ENCODE data around the gene COX15. TPM values are rescaled to one million over a fixed set of nuclear protein-coding genes. Genes with fewer than 3 reads are reported as not detected.

Gene COX15
- total RNA-seq = 10 to 100 TPM; 39.2 to 42.0 TPM

- Mint-ChIP-seq H3K4me3 (peak within 1 kb of the TSS; percentile 99), H3K27me3 (no peaks in the 10 kb centered on the region), H3K4me1 (peaks cover 28% of the 10 kb centered on the region), H3K36me3 (peaks cover 35% of the 10 kb centered on the region), H3K27ac (peak within 1 kb of the TSS; percentile 100), H3K9me3 (no peaks in the 10 kb centered on the region)
- peak; percentile 95 for DNase-seq
Observed at GRCh38 chr10:99732033-99732842, at the start of gene COX15, which contains the start of gene CUTC. COX15 (minus strand) TSS chr10:99732127; CDS start chr10:99732049, 78 bp downstream. CUTC (plus strand) TSS chr10:99732234; CDS start chr10:99732349, 115 bp downstream.

GRCh38 chr10:99779335-99779734, 47.4 kb upstream of the COX15 start:
- DNase-seq = no peak
- H3K27ac Mint-ChIP-seq = no peak overlapping the region

GRCh38 chr10:99777918-99778714, 46.2 kb upstream of the COX15 start:
- Mint-ChIP-seq H3K9me3 (no peaks in the 10 kb centered on the region), H3K4me1 (peaks cover 2% of the 10 kb centered on the region), H3K36me3 (peaks cover 2% of the 10 kb centered on the region), H3K4me3 (no peak overlapping the region), H3K27ac (no peak overlapping the region), H3K27me3 (no peaks in the 10 kb centered on the region)
- no peak for DNase-seq

More at GRCh38 chr10:99779335-99779734, 47.4 kb upstream of the COX15 start:
- no peaks in the 10 kb centered on the region for H3K27me3 Mint-ChIP-seq
- peaks cover 2% of the 10 kb centered on the region for H3K4me1 Mint-ChIP-seq
- H3K9me3 Mint-ChIP-seq = no peaks in the 10 kb centered on the region
- no peak overlapping the region for H3K4me3 Mint-ChIP-seq
- peaks cover 2% of the 10 kb centered on the region for H3K36me3 Mint-ChIP-seq

- Mint-ChIP-seq H3K36me3 (peaks cover 2% of the 10 kb centered on the region), H3K9me3 (no peaks in the 10 kb centered on the region), H3K4me1 (peaks cover 2% of the 10 kb centered on the region), H3K27me3 (no peaks in the 10 kb centered on the region), H3K27ac (no peak overlapping the region), H3K4me3 (no peak overlapping the region)
- DNase-seq = no peak
Observed at GRCh38 chr10:99775850-99776249, 43.9 kb upstream of the COX15 start.

- Mint-ChIP-seq H3K4me3 (no peak overlapping the region), H3K27ac (no peak overlapping the region), H3K36me3 (peaks cover 4% of the 10 kb centered on the region), H3K4me1 (peaks cover 3% of the 10 kb centered on the region), H3K9me3 (no peaks in the 10 kb centered on the region), H3K27me3 (no peaks in the 10 kb centered on the region)
- DNase-seq = no peak
Observed at GRCh38 chr10:99770408-99771045, 38.6 kb upstream of the COX15 start.

- no peaks in the 10 kb centered on the region for H3K9me3 Mint-ChIP-seq
- no peaks in the 10 kb centered on the region for H3K27me3 Mint-ChIP-seq
- peaks cover 4% of the 10 kb centered on the region for H3K36me3 Mint-ChIP-seq
- no peak overlapping the region for H3K4me3 Mint-ChIP-seq
- no peak overlapping the region for H3K27ac Mint-ChIP-seq
- peaks cover 3% of the 10 kb centered on the region for H3K4me1 Mint-ChIP-seq
- DNase-seq = no peak
Observed at GRCh38 chr10:99769706-99770105, 37.8 kb upstream of the COX15 start.

GRCh38 chr10:99768556-99768955, 36.6 kb upstream of the COX15 start:
- Mint-ChIP-seq H3K4me1 (peaks cover 5% of the 10 kb centered on the region), H3K36me3 (peaks cover 14% of the 10 kb centered on the region), H3K9me3 (peaks cover 1% of the 10 kb centered on the region), H3K27me3 (no peaks in the 10 kb centered on the region), H3K27ac (no peak overlapping the region), H3K4me3 (no peak overlapping the region)
- DNase-seq = no peak

- Mint-ChIP-seq H3K27ac (no peak overlapping the region), H3K9me3 (peaks cover 3% of the 10 kb centered on the region), H3K36me3 (peaks cover 17% of the 10 kb centered on the region), H3K4me3 (no peak overlapping the region), H3K27me3 (no peaks in the 10 kb centered on the region), H3K4me1 (peaks cover 5% of the 10 kb centered on the region)
- no peak for DNase-seq
Observed at GRCh38 chr10:99767901-99768300, 36.0 kb upstream of the COX15 start.

- Mint-ChIP-seq H3K27ac (no peak overlapping the region), H3K36me3 (peaks cover 30% of the 10 kb centered on the region), H3K9me3 (peaks cover 8% of the 10 kb centered on the region), H3K4me1 (peaks cover 5% of the 10 kb centered on the region), H3K27me3 (no peaks in the 10 kb centered on the region), H3K4me3 (no peak overlapping the region)
- no peak for DNase-seq
Observed at GRCh38 chr10:99766302-99766681, 34.4 kb upstream of the COX15 start.

GRCh38 chr10:99765672-99766301, 33.9 kb upstream of the COX15 start:
- Mint-ChIP-seq H3K4me1 (peaks cover 5% of the 10 kb centered on the region), H3K27me3 (no peaks in the 10 kb centered on the region), H3K36me3 (peaks cover 35% of the 10 kb centered on the region), H3K4me3 (no peak overlapping the region), H3K27ac (no peak overlapping the region), H3K9me3 (peaks cover 8% of the 10 kb centered on the region)
- no peak for DNase-seq

- Mint-ChIP-seq H3K27me3 (no peaks in the 10 kb centered on the region), H3K9me3 (peaks cover 8% of the 10 kb centered on the region), H3K4me3 (no peak overlapping the region), H3K4me1 (peaks cover 5% of the 10 kb centered on the region), H3K27ac (no peak overlapping the region), H3K36me3 (peaks cover 66% of the 10 kb centered on the region)
- DNase-seq = no peak
Observed at GRCh38 chr10:99761365-99761764, 29.4 kb upstream of the COX15 start.

- no peak for DNase-seq
- Mint-ChIP-seq H3K36me3 (peaks cover 71% of the 10 kb centered on the region), H3K27me3 (no peaks in the 10 kb centered on the region), H3K27ac (no peak overlapping the region), H3K9me3 (peaks cover 8% of the 10 kb centered on the region), H3K4me3 (no peak overlapping the region), H3K4me1 (peaks cover 4% of the 10 kb centered on the region)
Observed at GRCh38 chr10:99760321-99760720, 28.4 kb upstream of the COX15 start.

GRCh38 chr10:99758211-99758891, 26.4 kb upstream of the COX15 start:
- Mint-ChIP-seq H3K4me3 (no peak overlapping the region), H3K9me3 (peaks cover 7% of the 10 kb centered on the region), H3K27me3 (no peaks in the 10 kb centered on the region), H3K36me3 (peaks cover 63% of the 10 kb centered on the region), H3K4me1 (peaks cover 2% of the 10 kb centered on the region), H3K27ac (no peak overlapping the region)
- no peak for DNase-seq

- Mint-ChIP-seq H3K36me3 (peaks cover 50% of the 10 kb centered on the region), H3K4me3 (no peak overlapping the region), H3K27ac (no peak overlapping the region), H3K9me3 (no peaks in the 10 kb centered on the region), H3K4me1 (peaks cover 2% of the 10 kb centered on the region), H3K27me3 (no peaks in the 10 kb centered on the region)
- no peak for DNase-seq
Observed at GRCh38 chr10:99756159-99756558, 24.2 kb upstream of the COX15 start.

Data from activated naive CD8-positive, alpha-beta T cell treated with anti-CD3 and anti-CD28 coated beads for 36 hours (primary cell).